NCI-H2107 treated with DMSO at 0.1 percent for 48 hours (cell line): ENCODE results near the gene BIRC7.

Source experiments
- DNase-seq: peaks from one replicate; lab custom pipeline; 2025; ENCODE audit not compliant: unreplicated experiment; lab: John Stamatoyannopoulos, UW

The BIRC7 gene

GRCh38 chr20:63262836-63263235 lies 27.1 kb downstream of the BIRC7 start:
- no peak for DNase-seq

DNA sequence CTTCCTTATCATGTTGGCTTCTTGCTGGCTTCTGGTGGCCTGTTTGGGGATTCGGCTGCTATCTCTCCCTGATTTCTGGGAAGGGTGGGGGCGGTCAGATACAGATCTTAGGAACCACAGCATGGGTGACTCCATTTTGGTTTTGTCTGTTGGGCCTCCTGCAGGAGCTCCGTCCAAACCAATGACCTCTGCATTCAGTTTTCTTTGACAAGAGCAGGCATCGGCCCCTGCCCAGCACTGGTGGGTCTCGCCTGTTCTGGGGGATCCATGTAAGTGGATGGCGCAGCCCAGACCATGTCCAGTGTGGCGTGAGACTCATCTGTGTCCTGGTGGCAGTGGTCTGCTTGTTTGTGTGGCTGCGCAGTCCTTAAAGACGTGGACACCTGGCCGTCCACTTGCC lies 28.3 kb downstream of the BIRC7 start:
- no peak for DNase-seq

DNA sequence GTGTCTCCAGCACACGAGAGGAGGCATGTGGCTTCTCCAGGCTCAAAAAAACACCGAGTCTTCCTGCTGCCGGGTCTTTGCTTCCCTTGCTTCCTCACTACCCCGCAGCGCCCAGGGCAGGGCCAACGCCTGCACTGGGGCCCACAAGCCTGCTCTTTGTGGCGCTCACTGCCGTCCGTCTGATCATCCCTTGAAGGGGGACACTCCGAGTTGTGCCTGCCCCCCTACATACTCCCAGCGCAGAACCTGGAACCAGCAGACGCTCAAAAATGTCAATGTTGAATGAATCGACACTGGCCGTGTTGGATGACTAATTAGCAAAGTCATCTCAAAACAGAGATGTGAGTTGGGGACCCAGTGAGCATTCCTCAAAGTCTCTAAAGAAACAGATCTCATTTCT lies 28.8 kb downstream of the BIRC7 start:
- no peak for DNase-seq

GRCh38 chr20:63265891-63266515 lies 30.3 kb downstream of the BIRC7 start:
- no peak for DNase-seq

DNA sequence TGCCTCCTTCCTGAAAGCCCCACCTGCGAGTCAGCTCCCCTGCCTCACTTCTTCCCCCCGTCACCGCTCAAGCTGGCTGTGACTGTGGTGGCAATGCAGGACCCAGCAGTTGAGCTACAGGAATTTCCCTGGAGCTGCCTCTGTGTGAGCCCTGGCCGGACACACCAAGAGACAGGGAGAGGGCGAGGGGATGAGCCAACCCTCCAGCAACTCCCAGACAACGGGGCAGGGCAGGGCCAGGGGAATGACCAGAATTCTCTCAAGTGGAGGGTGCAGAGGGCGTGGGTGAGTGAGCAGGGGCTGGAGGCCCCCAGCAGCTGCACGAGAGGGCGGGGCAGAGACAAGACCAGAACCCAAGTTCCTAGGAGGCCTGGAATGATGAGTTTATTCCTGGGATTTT lies 32.0 kb downstream of the BIRC7 start:
- no peak for DNase-seq

DNA sequence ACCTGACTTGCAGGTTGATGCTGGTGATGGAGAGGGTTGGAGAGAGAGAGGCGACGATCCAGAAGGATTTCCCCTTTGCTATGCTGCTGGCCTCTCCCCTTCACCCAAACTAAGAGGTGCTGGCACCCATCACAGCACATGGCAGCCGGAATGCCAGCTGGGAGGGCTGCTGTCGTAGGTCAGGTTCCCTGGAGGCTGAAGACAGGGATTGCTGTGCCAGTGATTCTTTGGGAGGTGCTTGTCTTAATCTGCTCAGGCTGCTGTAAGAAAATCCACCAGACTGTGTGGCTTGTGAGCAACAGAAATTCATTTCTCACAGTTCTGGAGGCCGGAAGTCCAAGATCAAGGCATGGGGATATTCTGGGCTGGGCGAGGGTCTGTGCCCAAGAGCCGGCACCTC lies 32.6 kb downstream of the BIRC7 start:
- no peak for DNase-seq

DNA sequence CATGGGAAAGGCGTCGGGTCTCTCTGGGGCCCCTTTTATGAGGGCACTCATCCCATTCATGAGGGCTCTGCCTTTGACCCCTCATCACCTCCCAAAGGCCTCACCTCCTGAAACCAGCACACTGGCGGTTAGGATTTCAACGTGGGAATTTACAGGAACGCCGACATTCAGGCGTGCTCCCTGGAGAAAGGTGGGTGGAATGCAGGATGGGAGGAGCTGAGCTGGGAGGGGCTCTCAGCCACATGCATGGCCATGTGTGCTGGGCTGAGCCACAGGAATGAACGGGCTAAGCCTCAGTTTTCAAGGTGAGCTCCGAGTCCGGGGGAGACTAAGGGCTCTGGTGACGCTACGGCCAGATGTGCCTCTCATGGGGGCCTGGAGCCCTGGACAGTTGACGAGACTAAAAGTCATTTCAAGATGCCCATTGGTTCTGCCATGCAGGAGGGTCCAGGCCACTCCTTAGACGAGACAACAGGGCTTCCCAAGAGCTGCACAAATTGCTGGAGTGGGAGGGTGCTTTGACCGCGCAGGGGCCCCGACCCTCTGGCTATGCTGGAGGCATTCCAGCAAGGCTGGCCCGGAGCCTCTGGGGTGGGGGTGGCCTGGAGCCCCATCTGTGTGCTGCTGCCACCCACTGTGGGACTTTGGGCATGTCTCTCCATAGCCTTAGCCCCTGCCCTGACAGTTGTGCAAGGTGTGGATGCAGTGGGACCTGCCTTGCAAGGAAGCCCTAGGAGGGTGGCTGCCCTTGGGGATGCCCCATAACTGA lies 33.1 kb downstream of the BIRC7 start:
- DNase-seq, result no peak

- no peak for DNase-seq
Observed at GRCh38 chr20:63269724-63270123, 34.0 kb downstream of the BIRC7 start.

- DNase-seq, result no peak
Observed at GRCh38 chr20:63270606-63271325, 35.1 kb downstream of the BIRC7 start.

DNA sequence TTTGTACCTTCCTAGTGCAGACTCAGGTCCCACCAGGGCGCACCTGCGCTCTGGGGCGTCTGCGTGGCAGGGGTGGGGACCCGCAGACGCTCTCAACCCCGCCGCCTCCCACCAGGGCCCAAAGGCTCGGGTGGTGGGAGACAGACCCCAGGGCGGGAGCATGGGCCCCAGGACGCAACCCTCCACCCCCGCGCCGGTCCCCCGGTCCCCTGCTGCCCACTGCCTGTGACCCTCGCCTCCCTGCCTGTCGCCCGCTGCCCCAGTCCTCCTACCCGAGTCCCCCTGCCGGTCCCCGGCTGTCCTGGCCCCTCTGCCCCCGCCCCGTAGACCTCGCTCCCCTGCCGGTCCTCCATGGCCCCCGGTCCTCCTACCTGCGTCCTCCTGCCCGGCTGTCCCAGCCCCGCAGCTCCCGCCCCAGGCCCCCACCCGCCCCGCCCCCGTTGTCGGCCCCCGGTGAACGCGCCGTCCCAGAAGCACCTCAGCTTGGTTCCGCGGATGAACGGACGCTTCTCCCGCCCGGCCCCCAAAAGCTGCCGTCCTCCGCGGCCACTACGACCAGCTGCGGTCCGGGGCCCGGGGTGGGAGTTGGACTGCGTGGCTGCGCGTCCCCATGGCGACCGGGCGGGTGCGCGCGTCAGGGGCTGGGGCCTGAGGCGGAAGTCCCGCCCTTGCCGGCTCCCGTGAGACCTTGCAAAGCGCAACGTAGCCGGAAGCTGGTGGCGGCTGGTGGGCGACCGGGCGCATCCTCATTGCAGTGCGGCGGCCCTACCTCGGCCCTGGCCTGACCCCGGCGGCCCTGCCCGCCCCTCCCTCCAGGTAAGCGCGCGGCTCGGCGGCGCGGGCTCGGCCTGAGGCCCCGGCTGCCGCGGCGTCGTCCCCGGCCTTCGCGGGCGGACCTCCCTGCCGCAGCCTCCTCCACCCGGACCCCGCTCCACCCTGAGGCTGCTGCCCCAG lies 36.7 kb downstream of the BIRC7 start, which contains the start of gene ARFGAP1:
TSS of gene ARFGAP1 (plus strand) at position 709 of the 954 bp plus-strand sequence. CDS start 2,768 bp downstream, outside the sequence.
- peak; percentile 33 for DNase-seq

- no peak for DNase-seq
Observed at GRCh38 chr20:63273059-63273579, 37.4 kb downstream of the BIRC7 start.

DNA sequence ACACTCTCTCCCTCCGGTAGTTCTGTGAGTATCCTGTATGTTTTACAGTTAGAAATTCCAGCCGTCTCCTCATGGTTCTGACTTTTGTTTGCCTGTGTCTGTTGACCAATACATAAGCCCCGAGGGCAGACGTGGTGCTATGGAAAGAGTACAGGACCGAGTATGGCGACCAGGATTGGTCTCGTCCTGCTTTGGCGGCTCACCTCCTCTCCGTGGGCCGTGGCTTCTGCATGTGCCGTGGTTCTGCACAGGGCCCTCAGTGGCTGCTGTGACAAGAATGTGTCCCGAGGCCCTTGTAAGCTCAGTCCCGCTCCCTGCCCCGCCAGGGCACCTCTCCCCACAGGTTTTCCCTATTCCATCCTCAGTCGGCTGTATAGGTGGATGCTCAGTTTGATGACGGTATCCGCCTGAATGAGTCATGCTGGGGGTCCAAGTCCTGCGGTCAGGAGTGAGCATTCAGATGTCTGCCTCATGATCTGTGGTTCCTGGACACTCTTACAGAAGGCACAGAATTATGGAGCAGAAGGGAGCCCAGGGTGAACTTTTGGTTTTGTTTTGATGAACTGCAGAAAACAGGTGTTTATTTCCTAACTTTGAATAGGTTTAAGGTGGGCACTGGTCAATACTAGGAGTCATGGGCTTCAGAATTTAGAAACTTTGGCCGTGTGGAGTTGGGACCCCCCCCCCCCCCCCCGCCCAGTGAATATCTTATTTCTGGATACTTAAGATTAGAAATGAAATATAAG lies 38.1 kb downstream of the BIRC7 start:
- no peak for DNase-seq

DNA sequence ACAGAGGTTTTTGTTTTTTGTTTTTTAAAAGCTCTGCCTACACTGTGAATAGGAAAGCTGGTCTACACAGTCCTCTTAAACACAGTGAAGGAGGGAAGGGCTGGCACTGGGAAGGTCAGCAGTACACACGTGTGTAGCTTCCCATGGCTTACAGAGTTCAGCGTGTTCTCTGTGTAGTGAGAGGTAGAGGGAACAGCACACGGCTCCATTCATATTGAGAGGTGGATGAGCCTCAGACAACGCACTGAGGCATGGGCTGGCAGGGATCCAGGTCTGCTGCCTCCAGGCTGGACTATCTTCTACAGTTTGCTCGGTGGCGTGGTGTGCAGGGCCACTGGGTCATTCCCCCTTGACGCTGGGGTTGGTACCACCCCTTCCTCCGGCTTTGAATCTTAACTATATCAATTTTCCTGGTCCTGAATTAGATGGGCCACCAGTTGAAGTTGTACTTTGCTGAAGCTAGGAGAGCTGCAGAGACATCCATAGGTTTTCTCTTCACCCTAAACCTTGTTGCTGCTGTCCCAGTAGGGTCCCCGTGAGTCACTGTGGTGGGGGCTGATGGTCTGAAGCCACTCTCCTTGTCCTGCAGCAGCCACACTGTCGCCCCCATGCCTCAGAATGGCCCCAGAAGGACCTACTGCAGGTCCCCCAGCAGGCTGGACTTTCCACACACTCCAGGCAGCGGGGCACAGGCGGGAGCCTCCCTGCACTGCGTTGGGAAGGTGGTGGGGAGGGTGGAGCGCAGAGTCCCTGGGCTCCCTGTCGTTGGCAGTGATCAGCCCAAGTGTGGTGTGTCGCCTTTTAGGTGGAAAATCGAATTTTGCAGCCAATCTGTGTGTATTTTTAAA lies 38.9 kb downstream of the BIRC7 start:
- no peak for DNase-seq

DNA sequence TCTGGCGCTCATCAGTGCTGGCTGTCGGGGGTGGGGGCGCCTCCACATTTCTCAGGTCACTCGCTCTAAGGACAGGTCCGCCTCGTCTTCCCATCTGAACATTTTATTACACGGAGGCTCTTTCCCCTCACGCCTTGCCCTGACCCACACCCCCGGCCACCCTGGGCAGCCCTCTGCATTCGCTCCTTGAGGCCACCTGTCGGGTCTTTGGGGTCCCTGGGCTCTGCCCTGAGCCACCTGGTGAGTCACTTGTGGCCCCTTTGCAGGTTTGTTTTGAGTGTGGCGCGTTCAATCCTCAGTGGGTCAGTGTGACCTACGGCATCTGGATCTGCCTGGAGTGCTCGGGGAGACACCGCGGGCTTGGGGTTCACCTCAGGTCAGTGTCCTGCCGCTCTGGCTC lies 40.1 kb downstream of the BIRC7 start:
- no peak for DNase-seq

- no peak for DNase-seq
Observed at GRCh38 chr20:63276956-63277355, 41.3 kb downstream of the BIRC7 start.

DNA sequence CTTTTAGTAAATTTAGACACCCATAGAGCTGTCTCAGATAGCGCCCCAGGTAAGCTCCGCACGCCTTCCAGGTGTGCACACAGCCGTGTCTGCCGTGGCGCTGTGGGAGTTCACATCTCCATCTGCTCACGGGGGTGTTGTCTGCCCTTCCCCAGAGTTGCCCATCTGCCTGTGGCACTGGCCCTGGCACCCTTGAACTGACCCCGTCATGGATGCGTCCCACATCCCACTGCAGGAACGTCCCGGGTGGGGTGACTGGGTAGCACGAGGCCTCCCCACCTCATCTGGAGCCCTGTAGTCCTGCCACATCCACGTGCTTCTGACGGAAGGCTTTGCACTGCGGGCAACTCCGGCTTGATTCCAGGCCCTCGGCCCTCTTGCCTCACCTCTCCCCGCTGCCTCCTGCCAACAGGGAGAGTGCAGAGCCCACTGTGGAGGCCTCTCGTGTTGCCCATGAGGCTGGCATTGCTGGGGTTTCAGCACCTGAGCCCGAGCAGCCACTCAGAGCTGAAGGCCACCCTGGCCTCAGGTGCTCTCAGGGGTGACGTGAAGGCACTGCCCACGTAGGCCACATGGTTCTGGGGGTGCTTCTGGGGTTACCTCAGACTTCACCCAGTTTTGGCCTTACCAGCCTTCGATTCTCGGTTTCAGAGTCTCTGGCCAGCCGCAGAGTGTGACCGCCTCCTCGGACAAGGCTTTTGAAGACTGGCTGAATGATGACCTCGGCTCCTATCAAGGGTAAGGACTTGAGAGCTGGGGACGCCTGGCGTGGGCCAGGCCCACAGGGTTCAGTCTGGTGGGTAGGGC lies 42.0 kb downstream of the BIRC7 start:
- no peak for DNase-seq

DNA sequence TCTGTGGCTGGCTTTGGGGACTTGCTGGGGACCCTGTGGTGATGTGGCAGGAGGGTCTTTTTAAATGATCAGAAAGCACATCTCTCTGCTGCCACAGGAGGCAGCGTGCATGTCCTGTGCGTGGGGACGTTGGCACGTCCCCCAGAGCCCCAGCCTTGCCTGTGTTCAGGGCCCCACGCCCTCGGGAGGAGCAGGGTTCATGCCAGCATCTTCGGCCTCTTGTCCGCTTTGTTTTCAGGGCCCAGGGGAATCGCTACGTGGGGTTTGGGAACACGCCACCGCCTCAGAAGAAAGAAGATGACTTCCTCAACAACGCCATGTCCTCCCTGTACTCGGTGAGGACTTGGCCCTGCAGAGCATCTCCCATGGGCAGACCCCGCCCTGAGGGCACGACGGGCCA lies 43.0 kb downstream of the BIRC7 start:
- DNase-seq, result no peak

- DNase-seq, result no peak
Observed at GRCh38 chr20:63279931-63280330, 44.2 kb downstream of the BIRC7 start.
